ENCODE measurements around the gene ATP6V1A. TPM values are rescaled to one million over a fixed set of nuclear protein-coding genes. Genes with fewer than 3 reads are reported as not detected.
A peak's percentile ranks its signal among the peaks of the same experiment; 100 is the strongest.

ATP6V1A gene
- total and polyA plus RNA-seq, 2 of the 13 experiments (the other 11 are each of a cell fraction or from before 2014, with no cell fraction given): 23.4 to 95.1 TPM

DNA sequence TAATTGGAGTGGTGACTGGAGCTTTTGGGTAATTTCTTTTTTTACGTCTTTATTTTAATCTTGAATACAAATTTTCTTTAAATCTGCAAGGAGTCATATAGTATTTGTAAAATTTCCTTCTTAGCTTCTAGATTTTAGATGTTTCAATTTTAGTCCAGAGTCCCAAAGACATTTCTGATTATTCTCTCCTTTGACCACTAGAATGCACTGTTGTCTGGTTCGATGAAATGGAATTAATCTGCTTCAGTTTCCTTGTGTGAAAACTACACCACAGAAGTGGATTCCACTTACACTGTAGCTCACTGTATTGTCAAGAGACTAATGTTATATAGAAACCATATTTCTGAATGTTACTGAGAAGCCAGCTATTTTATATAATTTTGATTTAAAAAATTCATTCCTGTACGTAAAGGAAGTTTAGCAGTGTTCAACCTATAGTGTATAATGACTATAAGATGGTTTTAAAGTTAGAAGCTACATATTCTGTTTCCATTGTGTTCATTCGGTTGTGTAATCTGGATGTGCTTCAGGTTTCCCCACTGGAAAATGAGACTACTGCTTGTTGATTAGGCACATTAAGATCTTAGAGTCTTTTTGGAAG lies 97.9 kb downstream of the ATP6V1A start:
- Histone ChIP-seq H4K20me1 (ENCODE audit: insufficient read depth, low read length) (no peaks in the 10 kb centered on the region), H3K9me3 (ENCODE audit: low read length) (no peaks in the 10 kb centered on the region), H3K4me1 (ENCODE audit: insufficient read depth, low read length) (no peaks in the 10 kb centered on the region), H3K9ac (ENCODE audit: insufficient read depth, low read depth, low read length) (no peak overlapping the region), H3K27ac (ENCODE audit: extremely low read length, insufficient read depth, low read length) (no peak overlapping the region), H2AFZ (ENCODE audit: low read length) (no peak overlapping the region), H3K4me3 (replicated peaks in 1 of 3; ENCODE audit: insufficient read depth in 1 of 3, low read depth in 2 of 3, low read length in 3 of 3) (no peak overlapping the region), H3K27me3 (ENCODE audit: control insufficient read depth in 1 of 2, insufficient read depth in 2 of 2, low read length in 2 of 2) (no peaks in the 10 kb centered on the region), H3K36me3 (replicated peaks in 1 of 2; ENCODE audit: control insufficient read depth in 1 of 2, insufficient read depth in 2 of 2, low read length in 2 of 2) (no peaks in the 10 kb centered on the region), H3K4me2 (ENCODE audit: low read depth, low read length) (no peak overlapping the region), H3K79me2 (ENCODE audit: insufficient read depth, low read length) (no peaks in the 10 kb centered on the region)
- FAIRE-seq (peak; percentile 60), ATAC-seq (peak; percentile 46; the same call in 1 of the 3 replicates), DNase-seq (ENCODE audit: low spot score) (peak; percentile 39)
- WGBS (ENCODE audit: low lambda C conversion rate): 20% methylated on average over 4 of the region's 4 CpGs
- in situ Hi-C loops (cut with HindIII; ENCODE audit: extremely low pct_ligation_motif_present, low pct_unique_long_range_greater_than_20kb) (loop anchor here (5.0 kb wide), 1 partner anchor 68 kb away; no protein-coding TSS in a partner anchor), intact Hi-C loops (cut with micrococcal nuclease; ENCODE audit: unreplicated experiment) (loop anchor here (1.0 to 5.0 kb wide), 3 partner anchors 33 to 308 kb away; no protein-coding TSS in a partner anchor)
- CTCF ChIA-PET (ENCODE audit: low intra/inter-chr PET ratio, low total read pairs): interaction anchor here (1.8 kb wide), 1 partner anchor 68 kb away, joined by 20 read pairs; no protein-coding TSS in a partner anchor
- BruUV-seq (replicated peaks): no TSS peak
- POLR2A ChIA-PET: no interaction called here
- TF ChIP-seq ELF3 (CRISPR knock-in tag; IDR thresholded peaks at IDR 0.05): peak; percentile 61
- TF ChIP-seq STAG1 (CRISPR knock-in tag; IDR thresholded peaks at IDR 0.05): peak; percentile 68
- TF ChIP-seq, protein P1, sequence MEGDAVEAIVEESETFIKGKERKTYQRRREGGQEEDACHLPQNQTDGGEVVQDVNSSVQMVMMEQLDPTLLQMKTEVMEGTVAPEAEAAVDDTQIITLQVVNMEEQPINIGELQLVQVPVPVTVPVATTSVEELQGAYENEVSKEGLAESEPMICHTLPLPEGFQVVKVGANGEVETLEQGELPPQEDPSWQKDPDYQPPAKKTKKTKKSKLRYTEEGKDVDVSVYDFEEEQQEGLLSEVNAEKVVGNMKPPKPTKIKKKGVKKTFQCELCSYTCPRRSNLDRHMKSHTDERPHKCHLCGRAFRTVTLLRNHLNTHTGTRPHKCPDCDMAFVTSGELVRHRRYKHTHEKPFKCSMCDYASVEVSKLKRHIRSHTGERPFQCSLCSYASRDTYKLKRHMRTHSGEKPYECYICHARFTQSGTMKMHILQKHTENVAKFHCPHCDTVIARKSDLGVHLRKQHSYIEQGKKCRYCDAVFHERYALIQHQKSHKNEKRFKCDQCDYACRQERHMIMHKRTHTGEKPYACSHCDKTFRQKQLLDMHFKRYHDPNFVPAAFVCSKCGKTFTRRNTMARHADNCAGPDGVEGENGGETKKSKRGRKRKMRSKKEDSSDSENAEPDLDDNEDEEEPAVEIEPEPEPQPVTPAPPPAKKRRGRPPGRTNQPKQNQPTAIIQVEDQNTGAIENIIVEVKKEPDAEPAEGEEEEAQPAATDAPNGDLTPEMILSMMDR (CRISPR knock-in tag; IDR thresholded peaks at IDR 0.05): peak; percentile 65
- TF ChIP-seq, protein P2, sequence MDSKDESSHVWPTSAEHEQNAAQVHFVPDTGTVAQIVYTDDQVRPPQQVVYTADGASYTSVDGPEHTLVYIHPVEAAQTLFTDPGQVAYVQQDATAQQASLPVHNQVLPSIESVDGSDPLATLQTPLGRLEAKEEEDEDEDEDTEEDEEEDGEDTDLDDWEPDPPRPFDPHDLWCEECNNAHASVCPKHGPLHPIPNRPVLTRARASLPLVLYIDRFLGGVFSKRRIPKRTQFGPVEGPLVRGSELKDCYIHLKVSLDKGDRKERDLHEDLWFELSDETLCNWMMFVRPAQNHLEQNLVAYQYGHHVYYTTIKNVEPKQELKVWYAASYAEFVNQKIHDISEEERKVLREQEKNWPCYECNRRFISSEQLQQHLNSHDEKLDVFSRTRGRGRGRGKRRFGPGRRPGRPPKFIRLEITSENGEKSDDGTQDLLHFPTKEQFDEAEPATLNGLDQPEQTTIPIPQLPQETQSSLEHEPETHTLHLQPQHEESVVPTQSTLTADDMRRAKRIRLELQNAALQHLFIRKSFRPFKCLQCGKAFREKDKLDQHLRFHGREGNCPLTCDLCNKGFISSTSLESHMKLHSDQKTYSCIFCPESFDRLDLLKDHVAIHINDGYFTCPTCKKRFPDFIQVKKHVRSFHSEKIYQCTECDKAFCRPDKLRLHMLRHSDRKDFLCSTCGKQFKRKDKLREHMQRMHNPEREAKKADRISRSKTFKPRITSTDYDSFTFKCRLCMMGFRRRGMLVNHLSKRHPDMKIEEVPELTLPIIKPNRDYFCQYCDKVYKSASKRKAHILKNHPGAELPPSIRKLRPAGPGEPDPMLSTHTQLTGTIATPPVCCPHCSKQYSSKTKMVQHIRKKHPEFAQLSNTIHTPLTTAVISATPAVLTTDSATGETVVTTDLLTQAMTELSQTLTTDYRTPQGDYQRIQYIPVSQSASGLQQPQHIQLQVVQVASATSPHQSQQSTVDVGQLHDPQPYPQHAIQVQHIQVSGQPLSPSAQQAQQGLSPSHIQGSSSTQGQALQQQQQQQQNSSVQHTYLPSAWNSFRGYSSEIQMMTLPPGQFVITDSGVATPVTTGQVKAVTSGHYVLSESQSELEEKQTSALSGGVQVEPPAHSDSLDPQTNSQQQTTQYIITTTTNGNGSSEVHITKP (CRISPR knock-in tag; IDR thresholded peaks at IDR 0.05; ENCODE audit: low read depth): no peak
- peak; percentile 51; the same call in 1 of the 2 replicates for TF ChIP-seq SMC3 (IDR thresholded peaks at IDR 0.05; ENCODE audit: low read length)
